CD4-positive, alpha-beta T cell treated with Interleukin-15 for 1 hour (primary cell): ENCODE data around the gene C11orf58.

ENCODE experiments used
- DNase-seq: peaks from one replicate; pipeline ENCODE4 v3.0.0-alpha.2; 2020

The C11orf58 gene

GRCh38 chr11:16805938-16806337, 67.5 kb downstream of the C11orf58 start:
- no peak for DNase-seq

- DNase-seq, result no peak
These were observed 68.3 kb downstream of the C11orf58 start for GRCh38 chr11:16806791-16807190.

DNA sequence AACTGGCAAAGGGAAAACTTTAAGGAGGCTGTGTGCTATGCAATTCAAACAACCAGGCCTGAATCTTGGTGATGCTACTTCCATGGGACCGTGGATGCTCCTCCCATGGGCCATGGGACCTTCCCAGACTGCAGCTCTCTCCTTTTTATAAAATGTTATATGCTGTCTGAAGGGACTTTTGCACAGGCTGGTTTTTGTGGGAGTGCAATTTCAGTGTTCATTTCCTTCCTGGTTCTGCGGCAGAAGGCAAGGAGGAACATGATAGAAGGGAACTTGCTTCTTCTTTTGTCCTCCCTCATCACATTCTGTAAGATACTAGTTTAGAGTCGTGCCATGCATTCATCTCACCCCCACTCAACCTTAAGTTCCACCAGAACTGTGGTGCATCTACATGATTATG, 68.9 kb downstream of the C11orf58 start:
- no peak for DNase-seq
